Psoas muscle (tissue), 8 donors: ENCODE results near the gene SACM1L. TPM values are rescaled to one million over a fixed set of nuclear protein-coding genes. Genes with fewer than 3 reads are reported as not detected.

Source experiments
- ATAC-seq, 4 donors: fragments of 200-7000 bp; cut with Tn5 transposase; one replicate each; pipeline ENCODE4 v1.9.1; 2020; ENCODE audit warnings: moderate library complexity in 3 of 4, mild to moderate bottlenecking in 2 of 4
- DNase-seq, 2 donors: peaks; one replicate each; pipeline ENCODE4 v3.0.0-alpha.2; 2020
- H3K27ac ChIP-seq: fragments of 200-600 bp; one replicate; pipeline ENCODE4 v1.8.0; 2022
- H3K27me3 ChIP-seq, 3 donors: fragments of 200-600 bp in 1 of 3; one replicate each; pipeline versions ENCODE4 v1.6.1 to v1.8.0; 2013 to 2022; ENCODE audit warnings: low read length in 2 of 3, mild to moderate bottlenecking in 2 of 3, moderate library complexity in 1 of 3; ENCODE audit not compliant: insufficient read depth in 3 of 3
- H3K36me3 ChIP-seq, 2 donors: fragments of 200-600 bp in 1 of 2; one replicate each; pipeline versions ENCODE4 v1.6.1 to v1.8.0; 2013 to 2022; ENCODE audit warnings: low read depth in 1 of 2, mild to moderate bottlenecking in 1 of 2, moderate library complexity in 1 of 2; ENCODE audit not compliant: insufficient read depth in 1 of 2
- H3K4me1 ChIP-seq: fragments of 200-600 bp; one replicate; pipeline ENCODE4 v1.8.0; 2022
- H3K4me3 ChIP-seq: fragments of 200-600 bp; one replicate; pipeline ENCODE4 v1.8.0; 2022; ENCODE audit warnings: mild to moderate bottlenecking
- H3K9me3 ChIP-seq: fragments of 200-600 bp; one replicate; pipeline ENCODE4 v1.8.0; 2022
- CTCF ChIP-seq: fragments of 200-600 bp; IDR thresholded peaks from one replicate; pipeline ENCODE4 v1.8.0; 2022; ENCODE audit warnings: antibody characterized with exemption
- WGBS, 3 donors: extraction: QIAGEN DNeasy Blood & Tissue Kit; methylation state at CpG; one replicate each; pipeline versions ENCODE4 v1.1.6 to v1.1.7; 2013; 5-methylcytosine and 5-hydroxymethylcytosine counted together
- intact Hi-C, 2 donors: fragments of 100-400 bp; cut with DNase I; formaldehyde crosslinking; loops; one replicate each; pipeline versions ENCODE4 v1.11.0 to v1.14.2; 2022
- polyA plus RNA-seq, 3 donors: library from polyadenylated mRNA; stranded (reverse); fragments of 200-250 nt; gene quantifications; one replicate each; pipeline ENCODE4 v1.2.3, GENCODE V29; 2013
- total RNA-seq, 4 donors: library from RNA; stranded (reverse); fragmentation: NEBNext Ultra II Directional in 2 of 4; extraction: Animal tissue kit (Norgen Biotek cat#: 25700) in 2 of 4; gene quantifications; one replicate each; pipeline versions ENCODE4 v1.2.1 to v1.2.4, GENCODE V29; 2021 to 2023
- donor health status: healthy with polysubstance abuse.
- donor health status: DM: no; HTN: no; CAD: no; lungs with moderate emphysema.
- donor health status: Bipolar disorder and iron deficiency.
- donor health status: healthy.
- donor health status: DM: yes; HTN: yes; CAD: no.
- donor health status: DM: no; HTN: no; CAD: no.
- donor health status: DM: no; HTN: no; CAD: no.
- donor health status: DM: yes; HTN: yes; CAD: no.

SACM1L gene
- total and polyA plus RNA-seq, 7 donors, result 7.5 to 18.1 (median 13.8) TPM

- Histone ChIP-seq H3K4me1 (peaks cover 12% of the 10 kb centered on the region), H3K4me3 (no peak overlapping the region), H3K27me3 (no peaks in the 10 kb centered on the region), H3K36me3 (peaks cover 4 to 31% of the 10 kb centered on the region in 2 donors), H3K9me3 (no peaks in the 10 kb centered on the region), H3K27ac (no peak overlapping the region)
- no peak for TF ChIP-seq CTCF
- WGBS, 3 donors, result 67 to 72% (median 69%) methylated on average over 9 of the region's 9 CpGs
- ATAC-seq, result no peak
- no peak for DNase-seq
- intact Hi-C loops, result no loop called here
Measured at GRCh38 chr3:45701172-45701867, 12.1 kb downstream of the SACM1L start.

- no peak for TF ChIP-seq CTCF
- Histone ChIP-seq H3K27me3 (no peaks in the 10 kb centered on the region), H3K4me1 (peaks cover 12% of the 10 kb centered on the region), H3K36me3 (peaks cover 4 to 61% of the 10 kb centered on the region in 2 donors), H3K27ac (no peak overlapping the region), H3K9me3 (no peaks in the 10 kb centered on the region), H3K4me3 (no peak overlapping the region)
- DNase-seq, result no peak
- intact Hi-C loops, result no loop called here
- WGBS, 3 donors, result 94 to 97% (median 96%) methylated on average over 4 of the region's 4 CpGs
- ATAC-seq, result no peak
Measured at GRCh38 chr3:45704301-45704943, 15.2 kb downstream of the SACM1L start.

GRCh38 chr3:45705839-45706808 lies 16.9 kb downstream of the SACM1L start:
- Histone ChIP-seq H3K4me1 (peaks cover 2% of the 10 kb centered on the region), H3K27ac (no peak overlapping the region), H3K4me3 (no peak overlapping the region), H3K27me3 (no peaks in the 10 kb centered on the region), H3K36me3 (peaks cover 4 to 78% of the 10 kb centered on the region in 2 donors), H3K9me3 (no peaks in the 10 kb centered on the region)
- intact Hi-C loops, result no loop called here
- TF ChIP-seq CTCF, result no peak
- 76 to 85% (median 80%) methylated on average over 2 of the region's 2 CpGs for WGBS, 3 donors
- DNase-seq, result no peak
- ATAC-seq, result no peak

GRCh38 chr3:45711931-45712330 lies 22.7 kb downstream of the SACM1L start:
- H3K4me3 ChIP-seq, result no peak overlapping the region
- peaks cover 5% of the 10 kb centered on the region for H3K4me1 ChIP-seq
- no peaks in the 10 kb centered on the region for H3K9me3 ChIP-seq
- peaks cover 2 to 87% of the 10 kb centered on the region in 2 donors for H3K36me3 ChIP-seq
- ATAC-seq (no peak), DNase-seq (no peak)
- intact Hi-C loops, result no loop called here
- 76 to 92% (median 91%) methylated on average over 4 of the region's 4 CpGs for WGBS, 3 donors
- H3K27ac ChIP-seq, result peak overlapping the region; percentile 53
- no peaks in the 10 kb centered on the region for H3K27me3 ChIP-seq
- TF ChIP-seq CTCF, result no peak
